Activated CD4-positive, alpha-beta memory T cell treated with anti-CD3 and anti-CD28 coated beads, Interleukin-2, amount 10 ng/mL, durations not matched to agents 7 days and 5 days (primary cell): ENCODE measurements around the gene NARS2. TPM values are rescaled to one million over a fixed set of nuclear protein-coding genes. Genes with fewer than 3 reads are reported as not detected.
"Not testable (repeated sequence)": the region's sequence is repeated elsewhere in the genome, so short reads cannot be mapped to it uniquely, and the experiment has no call there.

Source experiments
- CTCF ChIA-PET: fragments of 350-600 bp; sonication (Branson Sonifier 250); formaldehyde crosslinking; loops from one replicate; lab custom pipeline; 2021; ENCODE audit warnings: antibody characterized with exemption, inconsistent platforms; lab: Charles Lee
- POLR2A ChIA-PET: fragments of 350-600 bp; sonication (Branson Sonifier 250); formaldehyde crosslinking; loops from one replicate; lab custom pipeline; 2021; ENCODE audit warnings: antibody characterized with exemption; lab: Charles Lee
- DNase-seq: peaks from one replicate; pipeline ENCODE4 v3.0.0-alpha.2; 2020
- H3K27ac Mint-ChIP-seq: one replicate; pipeline ENCODE4 v1.8.0; 2021; ENCODE audit warnings: mild to moderate bottlenecking, mixed read lengths
- H3K27me3 Mint-ChIP-seq: one replicate; pipeline ENCODE4 v1.8.0; 2021; ENCODE audit warnings: mixed read lengths
- H3K36me3 Mint-ChIP-seq: one replicate; pipeline ENCODE4 v1.8.0; 2021; ENCODE audit warnings: low read depth, mixed read lengths
- H3K4me1 Mint-ChIP-seq: one replicate; pipeline ENCODE4 v1.8.0; 2021; ENCODE audit warnings: mixed read lengths
- H3K4me3 Mint-ChIP-seq: one replicate; pipeline ENCODE4 v1.8.0; 2021; ENCODE audit warnings: mild to moderate bottlenecking, mixed read lengths
- H3K9me3 Mint-ChIP-seq: one replicate; pipeline ENCODE4 v1.8.0; 2021; ENCODE audit warnings: mixed read lengths
- total RNA-seq, 2 experiments: library from RNA; stranded (reverse); gene quantifications; one replicate each; pipeline ENCODE4 v1.2.3, GENCODE V29; 2021

Gene NARS2
- total RNA-seq, 2 experiments from 2014 or later, result 13.4 to 13.9 TPM

GRCh38 chr11:78555592-78555991 is 19.1 kb downstream of the NARS2 start:
- Mint-ChIP-seq H3K9me3 (peaks cover 4% of the 10 kb centered on the region), H3K27me3 (no peaks in the 10 kb centered on the region), H3K4me1 (peaks cover 32% of the 10 kb centered on the region), H3K36me3 (peaks cover 57% of the 10 kb centered on the region), H3K27ac (no peak overlapping the region), H3K4me3 (no peak overlapping the region)
- no peak for DNase-seq
- ChIA-PET CTCF (interaction anchor here (1.7 kb wide), 1 partner anchor 9 kb away, joined by 7 read pairs; no protein-coding TSS in a partner anchor), POLR2A (no interaction called here)

- Mint-ChIP-seq H3K27ac (no peak overlapping the region), H3K36me3 (peaks cover 43% of the 10 kb centered on the region), H3K9me3 (peaks cover 4% of the 10 kb centered on the region), H3K4me3 (no peak overlapping the region), H3K4me1 (peaks cover 29% of the 10 kb centered on the region), H3K27me3 (no peaks in the 10 kb centered on the region)
- ChIA-PET CTCF (interaction anchor here (2.3 kb wide), 1 partner anchor 12 kb away, joined by 8 read pairs; no protein-coding TSS in a partner anchor), POLR2A (interaction anchor here (0.6 kb wide), 1 partner anchor 22 kb away, joined by 3 read pairs; the partner anchor contains the start of gene NARS2)
- no peak for DNase-seq
Observed at GRCh38 chr11:78552881-78553280, 21.8 kb downstream of the NARS2 start.

GRCh38 chr11:78552139-78552538 is 22.5 kb downstream of the NARS2 start:
- Mint-ChIP-seq H3K4me1 (peaks cover 29% of the 10 kb centered on the region), H3K36me3 (peaks cover 38% of the 10 kb centered on the region)
- H3K27me3 Mint-ChIP-seq, H3K4me3 Mint-ChIP-seq, DNase-seq, POLR2A ChIA-PET, H3K27ac Mint-ChIP-seq, H3K9me3 Mint-ChIP-seq: not testable (repeated sequence)
- CTCF ChIA-PET, result interaction anchor here (2.3 kb wide), 1 partner anchor 13 kb away, joined by 8 read pairs; no protein-coding TSS in a partner anchor

GRCh38 chr11:78551066-78551465 is 23.6 kb downstream of the NARS2 start:
- DNase-seq, result no peak
- no peak overlapping the region for H3K4me3 Mint-ChIP-seq
- ChIA-PET POLR2A (interaction anchor here (1.0 kb wide), 1 partner anchor 121 kb away, joined by 3 read pairs; no protein-coding TSS in a partner anchor), CTCF (interaction anchor here (0.6 kb wide), 1 partner anchor 12 kb away, joined by 4 read pairs; no protein-coding TSS in a partner anchor)
- no peaks in the 10 kb centered on the region for H3K27me3 Mint-ChIP-seq
- peaks cover 4% of the 10 kb centered on the region for H3K9me3 Mint-ChIP-seq
- H3K4me1 Mint-ChIP-seq, result peaks cover 23% of the 10 kb centered on the region
- peaks cover 33% of the 10 kb centered on the region for H3K36me3 Mint-ChIP-seq
- no peak overlapping the region for H3K27ac Mint-ChIP-seq

GRCh38 chr11:78549624-78550409 is 24.8 kb downstream of the NARS2 start:
- DNase-seq, result no peak
- POLR2A ChIA-PET, result interaction anchor here (1.0 to 2.1 kb wide), 2 partner anchors 120 to 131 kb away, joined by 3 to 8 read pairs; no protein-coding TSS in a partner anchor
- peaks cover 15% of the 10 kb centered on the region for H3K4me1 Mint-ChIP-seq
- peaks cover 4% of the 10 kb centered on the region for H3K9me3 Mint-ChIP-seq
- CTCF ChIA-PET, result interaction anchor here (2.5 kb wide), 1 partner anchor 15 kb away, joined by 12 read pairs; no protein-coding TSS in a partner anchor
- no peak overlapping the region for H3K4me3 Mint-ChIP-seq
- no peaks in the 10 kb centered on the region for H3K27me3 Mint-ChIP-seq
- H3K36me3 Mint-ChIP-seq, result peaks cover 26% of the 10 kb centered on the region
- H3K27ac Mint-ChIP-seq, result no peak overlapping the region

GRCh38 chr11:78548911-78549590 is 25.6 kb downstream of the NARS2 start:
- no peaks in the 10 kb centered on the region for H3K27me3 Mint-ChIP-seq
- CTCF ChIA-PET, result interaction anchor here (2.5 kb wide), 1 partner anchor 15 kb away, joined by 12 read pairs; no protein-coding TSS in a partner anchor

GRCh38 chr11:78547931-78548705 is 26.5 kb downstream of the NARS2 start:
- H3K4me3 Mint-ChIP-seq, result no peak overlapping the region
- H3K36me3 Mint-ChIP-seq, result peaks cover 25% of the 10 kb centered on the region
- CTCF ChIA-PET, result interaction anchor here (1.0 to 2.5 kb wide), 1 partner anchor 16 kb away, joined by 3 to 12 read pairs; no protein-coding TSS in a partner anchor
- H3K9me3 Mint-ChIP-seq, result peaks cover 4% of the 10 kb centered on the region
- POLR2A ChIA-PET, result interaction anchor here (2.1 kb wide), 1 partner anchor 130 kb away, joined by 8 read pairs; no protein-coding TSS in a partner anchor
- no peaks in the 10 kb centered on the region for H3K27me3 Mint-ChIP-seq
- no peak overlapping the region for H3K27ac Mint-ChIP-seq
- H3K4me1 Mint-ChIP-seq, result peaks cover 15% of the 10 kb centered on the region
- no peak for DNase-seq

More at GRCh38 chr11:78548911-78549590, 25.6 kb downstream of the NARS2 start:
- no peak overlapping the region for H3K4me3 Mint-ChIP-seq
- H3K36me3 Mint-ChIP-seq, result peaks cover 23% of the 10 kb centered on the region
- H3K9me3 Mint-ChIP-seq, result peaks cover 4% of the 10 kb centered on the region
- POLR2A ChIA-PET, result interaction anchor here (2.1 kb wide), 1 partner anchor 131 kb away, joined by 8 read pairs; no protein-coding TSS in a partner anchor
- no peak overlapping the region for H3K27ac Mint-ChIP-seq
- DNase-seq, result no peak
- peaks cover 15% of the 10 kb centered on the region for H3K4me1 Mint-ChIP-seq

GRCh38 chr11:78542007-78542406 is 32.7 kb downstream of the NARS2 start:
- CTCF ChIA-PET, result interaction anchor here (2.2 kb wide), 1 partner anchor 23 kb away, joined by 9 read pairs; no protein-coding TSS in a partner anchor
- Mint-ChIP-seq H3K36me3 (peaks cover 24% of the 10 kb centered on the region), H3K4me1 (peaks cover 6% of the 10 kb centered on the region), H3K4me3 (no peak overlapping the region), H3K27ac (no peak overlapping the region), H3K27me3 (no peaks in the 10 kb centered on the region), H3K9me3 (no peaks in the 10 kb centered on the region)
- POLR2A ChIA-PET, result no interaction called here
- DNase-seq, result no peak

- Mint-ChIP-seq H3K36me3 (peaks cover 23% of the 10 kb centered on the region), H3K9me3 (no peaks in the 10 kb centered on the region), H3K27ac (no peak overlapping the region), H3K27me3 (no peaks in the 10 kb centered on the region), H3K4me3 (no peak overlapping the region), H3K4me1 (peaks cover 6% of the 10 kb centered on the region)
- POLR2A ChIA-PET, result no interaction called here
- no peak for DNase-seq
- CTCF ChIA-PET, result interaction anchor here (0.9 to 2.2 kb wide), 2 partner anchors 23 to 116 kb away, joined by 3 to 9 read pairs; no protein-coding TSS in a partner anchor
Observed at GRCh38 chr11:78541537-78541936, 33.1 kb downstream of the NARS2 start.

GRCh38 chr11:78540256-78540655 is 34.4 kb downstream of the NARS2 start:
- H3K27me3 Mint-ChIP-seq, result no peaks in the 10 kb centered on the region
- H3K36me3 Mint-ChIP-seq, result peaks cover 16% of the 10 kb centered on the region
- ChIA-PET CTCF (interaction anchor here (1.3 to 2.2 kb wide), 2 partner anchors 18 to 24 kb away, joined by 3 to 9 read pairs; no protein-coding TSS in a partner anchor), POLR2A (interaction anchor here (1.2 kb wide), 1 partner anchor 75 kb away, joined by 3 read pairs; no protein-coding TSS in a partner anchor)
- H3K4me1 Mint-ChIP-seq, result peaks cover 6% of the 10 kb centered on the region
- H3K9me3 Mint-ChIP-seq, result no peaks in the 10 kb centered on the region
- DNase-seq, result no peak
- no peak overlapping the region for H3K27ac Mint-ChIP-seq
- no peak overlapping the region for H3K4me3 Mint-ChIP-seq

GRCh38 chr11:78539506-78539905 is 35.2 kb downstream of the NARS2 start:
- Mint-ChIP-seq H3K27me3 (no peaks in the 10 kb centered on the region), H3K4me1 (peaks cover 6% of the 10 kb centered on the region), H3K4me3 (no peak overlapping the region), H3K27ac (no peak overlapping the region), H3K36me3 (peaks cover 15% of the 10 kb centered on the region), H3K9me3 (no peaks in the 10 kb centered on the region)
- no peak for DNase-seq
- POLR2A ChIA-PET, result interaction anchor here (1.2 kb wide), 1 partner anchor 74 kb away, joined by 3 read pairs; no protein-coding TSS in a partner anchor
- CTCF ChIA-PET, result interaction anchor here (1.3 kb wide), 1 partner anchor 18 kb away, joined by 3 read pairs; no protein-coding TSS in a partner anchor

- H3K4me1 Mint-ChIP-seq, result peaks cover 1% of the 10 kb centered on the region
- no peak overlapping the region for H3K27ac Mint-ChIP-seq
Observed at GRCh38 chr11:78536933-78537332, 37.7 kb downstream of the NARS2 start.

More at GRCh38 chr11:78536933-78537332, 37.7 kb downstream of the NARS2 start:
- H3K27me3 Mint-ChIP-seq, result no peaks in the 10 kb centered on the region
- POLR2A ChIA-PET, result no interaction called here
- H3K4me3 Mint-ChIP-seq, result no peak overlapping the region
- H3K9me3 Mint-ChIP-seq, result no peaks in the 10 kb centered on the region
- DNase-seq, result no peak
- CTCF ChIA-PET, result interaction anchor here (0.7 to 1.5 kb wide), 2 partner anchors 9 to 28 kb away, joined by 3 to 4 read pairs; no protein-coding TSS in a partner anchor
- H3K36me3 Mint-ChIP-seq, result peaks cover 11% of the 10 kb centered on the region
